Esophagus squamous epithelium (tissue), 5 donors: ENCODE results near the gene FYCO1. TPM values are rescaled to one million over a fixed set of nuclear protein-coding genes. Genes with fewer than 3 reads are reported as not detected.

Experiments
- DNase-seq: peaks from one replicate; lab custom pipeline; 2025; lab: John Stamatoyannopoulos, UW
- H3K27ac ChIP-seq, 4 donors: fragments of 200-600 bp; sonication (generic); one replicate each; pipeline ENCODE4 v1.5.1; 2016 to 2019; ENCODE audit warnings: mild to moderate bottlenecking in 1 of 4
- H3K27me3 ChIP-seq, 4 donors: fragments of 200-600 bp; sonication (generic); 1 replicate in 3 of 4; 2 replicates in 1 of 4; pipeline versions ENCODE4 v1.5.1 to v1.6.0; 2017 to 2021; ENCODE audit warnings: antibody characterized with exemption in 1 of 4
- H3K36me3 ChIP-seq, 3 donors: fragments of 200-600 bp; sonication (generic); one replicate each; pipeline ENCODE4 v1.5.1; 2016 to 2019
- H3K4me1 ChIP-seq, 3 donors: fragments of 200-600 bp; sonication (generic); one replicate each; pipeline ENCODE4 v1.5.1; 2017 to 2019
- H3K4me3 ChIP-seq, 4 donors: fragments of 200-600 bp; sonication (generic); 1 replicate in 3 of 4; 2 replicates in 1 of 4; pipeline ENCODE4 v1.5.1; 2016 to 2019; ENCODE audit warnings: mild to moderate bottlenecking in 2 of 4, moderate library complexity in 1 of 4
- H3K9me3 ChIP-seq, 3 donors: fragments of 200-600 bp; sonication (generic); one replicate each; pipeline ENCODE4 v1.5.1; 2016 to 2019
- CTCF ChIP-seq, 6 experiments: fragments of 450-650 bp in 4 of 6; fragments of 200-600 bp in 2 of 6; sonication (generic) in 2 of 6; IDR thresholded peaks; one replicate each; pipeline ENCODE4 v1.5.1; 2016 to 2019; ENCODE audit warnings: antibody characterized with exemption in 6 of 6, mild to moderate bottlenecking in 4 of 6, moderate library complexity in 4 of 6
- POLR2A ChIP-seq, 4 donors: fragments of 450-650 bp; IDR thresholded peaks; one replicate each; pipeline ENCODE4 v1.6.1; 2017; ENCODE audit warnings: antibody characterized with exemption in 4 of 4, mild to moderate bottlenecking in 4 of 4, moderate library complexity in 3 of 4
- WGBS, 2 donors: methylation state at CpG; one replicate each; pipeline ENCODE4 v1.1.5; 2018; 5-methylcytosine and 5-hydroxymethylcytosine counted together
- intact Hi-C: fragments of 100-400 bp; cut with DNase I; formaldehyde crosslinking; loops from one replicate; pipeline ENCODE4 v1.15.0; 2022
- small RNA-seq, 4 donors: library from RNA; depleted of rRNA; stranded (forward); fragments of <200 nt; gene quantifications; one replicate each; pipeline ENCODE3, GENCODE V24; 2016
- total RNA-seq, 4 donors: library from RNA; depleted of rRNA; stranded (reverse); fragments of >200 nt; gene quantifications; one replicate each; pipeline ENCODE4 v1.1.0, GENCODE V29; 2016
- donor health status: DM: yes; HTN: yes; CAD: no.

FYCO1 gene
- total RNA-seq, 4 donors from 2014 or later, result 17.8 to 33.3 (median 25.0) TPM

GRCh38 chr3:45870099-45870498 lies 125.5 kb downstream of the FYCO1 start:
- Histone ChIP-seq H3K4me1 (peaks cover 0 to 6% (median 0%) of the 10 kb centered on the region in 3 donors), H3K9me3 (no peaks in the 10 kb centered on the region), H3K36me3 (no peaks in the 10 kb centered on the region), H3K27me3 (no peaks in the 10 kb centered on the region), H3K4me3 (no peak overlapping the region), H3K27ac (no peak overlapping the region)
- WGBS, 2 donors, result 60 to 73% methylated on average over 3 to 4 of the region's 4 CpGs
- no peak for DNase-seq
- TF ChIP-seq POLR2A (IDR thresholded peaks at IDR 0.05) (no peak), CTCF (IDR thresholded peaks at IDR 0.05) (no peak)
- intact Hi-C loops, result no loop called here

GRCh38 chr3:45869638-45870037 lies 126.0 kb downstream of the FYCO1 start:
- TF ChIP-seq POLR2A (IDR thresholded peaks at IDR 0.05), result no peak
- no peak for TF ChIP-seq CTCF (IDR thresholded peaks at IDR 0.05)
- intact Hi-C loops, result no loop called here
- H3K27ac ChIP-seq, result no peak overlapping the region
- H3K36me3 ChIP-seq, result no peaks in the 10 kb centered on the region
- H3K27me3 ChIP-seq, result no peaks in the 10 kb centered on the region
- no peak overlapping the region for H3K4me3 ChIP-seq
- no peaks in the 10 kb centered on the region for H3K9me3 ChIP-seq
- WGBS, 2 donors, result 62 to 67% methylated on average over 3 of the region's 3 CpGs
- H3K4me1 ChIP-seq, result peaks cover 0 to 6% (median 0%) of the 10 kb centered on the region in 3 donors
- no peak for DNase-seq

GRCh38 chr3:45868650-45869049 lies 127.0 kb downstream of the FYCO1 start:
- peaks cover 0 to 6% (median 0%) of the 10 kb centered on the region in 3 donors for H3K4me1 ChIP-seq
- H3K36me3 ChIP-seq, result no peaks in the 10 kb centered on the region
- 59% methylated on average over 2 of the region's 2 CpGs for WGBS, 2 donors
- no peaks in the 10 kb centered on the region for H3K27me3 ChIP-seq
- TF ChIP-seq CTCF (IDR thresholded peaks at IDR 0.05) (no peak), POLR2A (IDR thresholded peaks at IDR 0.05) (no peak)
- peaks cover 0 to under 1% (median 0%) of the 10 kb centered on the region in 3 donors for H3K9me3 ChIP-seq
- no peak for DNase-seq
- H3K4me3 ChIP-seq, result no peak overlapping the region
- intact Hi-C loops, result no loop called here
- no peak overlapping the region for H3K27ac ChIP-seq

GRCh38 chr3:45868213-45868612 lies 127.4 kb downstream of the FYCO1 start:
- H3K36me3 ChIP-seq, result no peaks in the 10 kb centered on the region
- peaks cover 0 to 5% (median 0%) of the 10 kb centered on the region in 3 donors for H3K9me3 ChIP-seq
- no peaks in the 10 kb centered on the region for H3K27me3 ChIP-seq
- DNase-seq, result no peak
- no peak overlapping the region for H3K4me3 ChIP-seq
- H3K27ac ChIP-seq, result no peak overlapping the region
- peaks cover 0 to 6% (median 0%) of the 10 kb centered on the region in 3 donors for H3K4me1 ChIP-seq
- 75 to 76% methylated on average over 2 of the region's 2 CpGs for WGBS, 2 donors
- intact Hi-C loops, result no loop called here
- TF ChIP-seq CTCF (IDR thresholded peaks at IDR 0.05), result no peak

Small RNA genes lying within 50 kb of the gene (small RNA-seq; reads per million reads assigned to genes)
- 0 reads per million in 4 donors for gene RF00019

Other genes starting within 250 kb of the FYCO1 start
- gene SLC6A20, start 199.3 kb downstream of the FYCO1 start, total RNA-seq, result under 1 TPM in 3 of 4 donors, not detected in 1; 0.04 to 0.32 (median 0.19) TPM
- gene LZTFL1, start 153.7 kb downstream of the FYCO1 start, total RNA-seq, result 10 to 100 TPM in 2 of 4 donors, 1 to 10 TPM in 2; 6.4 to 14.3 (median 12.0) TPM
- gene CCR9, start 109.3 kb downstream of the FYCO1 start, total RNA-seq, result not detected
- gene CXCR6, start 52.4 kb downstream of the FYCO1 start, total RNA-seq, result 10 to 100 TPM in 1 of 4 donors, 1 to 10 TPM in 3; 1.7 to 12.0 (median 4.4) TPM
- under 1 TPM in 3 of 4 donors, not detected in 1; 0.08 to 0.19 (median 0.12) TPM for gene XCR1, start 31.7 kb upstream of the FYCO1 start, total RNA-seq
- 1 to 10 TPM in 3 of 4 donors, under 1 TPM in 1; 0.45 to 8.6 (median 2.8) TPM for gene CCR1, start 212.5 kb upstream of the FYCO1 start, total RNA-seq
- gene CCR3, start 246.6 kb upstream of the FYCO1 start, total RNA-seq, result not detected